Psoas muscle (tissue), 8 donors: ENCODE measurements around the gene ERVMER34-1. TPM values are rescaled to one million over a fixed set of nuclear protein-coding genes. Genes with fewer than 3 reads are reported as not detected.
A peak's percentile ranks its signal among the peaks of the same experiment; 100 is the strongest.

Experiments used
- ATAC-seq, 4 donors: fragments of 200-7000 bp; cut with Tn5 transposase; one replicate each; pipeline ENCODE4 v1.9.1; 2020; ENCODE audit warnings: moderate library complexity in 3 of 4, mild to moderate bottlenecking in 2 of 4
- DNase-seq, 2 donors: peaks; one replicate each; pipeline ENCODE4 v3.0.0-alpha.2; 2020
- H3K27ac ChIP-seq: fragments of 200-600 bp; one replicate; pipeline ENCODE4 v1.8.0; 2022
- H3K27me3 ChIP-seq, 3 donors: fragments of 200-600 bp in 1 of 3; one replicate each; pipeline versions ENCODE4 v1.6.1 to v1.8.0; 2013 to 2022; ENCODE audit warnings: low read length in 2 of 3, mild to moderate bottlenecking in 2 of 3, moderate library complexity in 1 of 3; ENCODE audit not compliant: insufficient read depth in 3 of 3
- H3K36me3 ChIP-seq, 2 donors: fragments of 200-600 bp in 1 of 2; one replicate each; pipeline versions ENCODE4 v1.6.1 to v1.8.0; 2013 to 2022; ENCODE audit warnings: low read depth in 1 of 2, mild to moderate bottlenecking in 1 of 2, moderate library complexity in 1 of 2; ENCODE audit not compliant: insufficient read depth in 1 of 2
- H3K4me1 ChIP-seq: fragments of 200-600 bp; one replicate; pipeline ENCODE4 v1.8.0; 2022
- H3K4me3 ChIP-seq: fragments of 200-600 bp; one replicate; pipeline ENCODE4 v1.8.0; 2022; ENCODE audit warnings: mild to moderate bottlenecking
- H3K9me3 ChIP-seq: fragments of 200-600 bp; one replicate; pipeline ENCODE4 v1.8.0; 2022
- CTCF ChIP-seq: fragments of 200-600 bp; IDR thresholded peaks from one replicate; pipeline ENCODE4 v1.8.0; 2022; ENCODE audit warnings: antibody characterized with exemption
- WGBS, 3 donors: extraction: QIAGEN DNeasy Blood & Tissue Kit; methylation state at CpG; one replicate each; pipeline versions ENCODE4 v1.1.6 to v1.1.7; 2013; 5-methylcytosine and 5-hydroxymethylcytosine counted together
- intact Hi-C, 2 donors: fragments of 100-400 bp; cut with DNase I; formaldehyde crosslinking; loops; one replicate each; pipeline versions ENCODE4 v1.11.0 to v1.14.2; 2022
- polyA plus RNA-seq, 3 donors: library from polyadenylated mRNA; stranded (reverse); fragments of 200-250 nt; gene quantifications; one replicate each; pipeline ENCODE4 v1.2.3, GENCODE V29; 2013
- total RNA-seq, 4 donors: library from RNA; stranded (reverse); fragmentation: NEBNext Ultra II Directional in 2 of 4; extraction: Animal tissue kit (Norgen Biotek cat#: 25700) in 2 of 4; gene quantifications; one replicate each; pipeline versions ENCODE4 v1.2.1 to v1.2.4, GENCODE V29; 2021 to 2023
- donor health status: healthy with polysubstance abuse.
- donor health status: DM: no; HTN: no; CAD: no; lungs with moderate emphysema.
- donor health status: Bipolar disorder and iron deficiency.
- donor health status: healthy.
- donor health status: DM: yes; HTN: yes; CAD: no.
- donor health status: DM: no; HTN: no; CAD: no.
- donor health status: DM: no; HTN: no; CAD: no.
- donor health status: DM: yes; HTN: yes; CAD: no.

ERVMER34-1 gene
- total and polyA plus RNA-seq, 7 donors = 0.03 TPM; not detected in 6

GRCh38 chr4:52728691-52729240 is 22.5 kb downstream of the ERVMER34-1 start:
- 78 to 82% (median 80%) methylated on average over 2 of the region's 2 CpGs for WGBS, 3 donors
- Histone ChIP-seq H3K4me1 (no peaks in the 10 kb centered on the region), H3K36me3 (no peaks in the 10 kb centered on the region), H3K9me3 (no peaks in the 10 kb centered on the region), H3K27ac (no peak overlapping the region), H3K27me3 (no peaks in the 10 kb centered on the region), H3K4me3 (no peak overlapping the region)
- no peak for TF ChIP-seq CTCF
- ATAC-seq (no peak), DNase-seq (no peak)
- intact Hi-C loops = loop anchor here in 1 of 2 donors (10.0 kb wide), 1 partner anchor 256 kb away; no protein-coding TSS in a partner anchor

GRCh38 chr4:52726826-52727580 is 24.2 kb downstream of the ERVMER34-1 start:
- ATAC-seq (no peak), DNase-seq (no peak)
- H3K9me3 ChIP-seq = no peaks in the 10 kb centered on the region
- no peak for TF ChIP-seq CTCF
- no peaks in the 10 kb centered on the region for H3K27me3 ChIP-seq
- no peak overlapping the region for H3K4me3 ChIP-seq
- WGBS, 3 donors = 85 to 91% (median 86%) methylated on average over 3 of the region's 3 CpGs
- H3K27ac ChIP-seq = no peak overlapping the region
- H3K36me3 ChIP-seq = no peaks in the 10 kb centered on the region
- H3K4me1 ChIP-seq = peaks cover 3% of the 10 kb centered on the region
- intact Hi-C loops = loop anchor here in 1 of 2 donors (10.0 kb wide), 1 partner anchor 258 kb away; no protein-coding TSS in a partner anchor

- H3K4me3 ChIP-seq = peak overlapping the region; percentile 84
- ATAC-seq (peak; percentile 98 to 99 (median 98)), DNase-seq (peak; percentile 94)
- peak overlapping the region; percentile 88 for H3K27ac ChIP-seq
- no peaks in the 10 kb centered on the region for H3K27me3 ChIP-seq
- peaks cover 3% of the 10 kb centered on the region for H3K4me1 ChIP-seq
- intact Hi-C loops = loop anchor here in 1 of 2 donors (10.0 kb wide), 1 partner anchor 263 kb away; no protein-coding TSS in a partner anchor
- WGBS, 3 donors = 0% methylated on average over 45 to 56 of the region's 56 CpGs
- peaks cover 0 to 23% of the 10 kb centered on the region in 2 donors for H3K36me3 ChIP-seq
- TF ChIP-seq CTCF = no peak
- H3K9me3 ChIP-seq = no peaks in the 10 kb centered on the region
Observed at GRCh38 chr4:52721968-52722815, 29.0 kb downstream of the ERVMER34-1 start.

GRCh38 chr4:52718123-52718522 is 33.1 kb downstream of the ERVMER34-1 start:
- Histone ChIP-seq H3K9me3 (no peaks in the 10 kb centered on the region), H3K36me3 (peaks cover 5 to 62% of the 10 kb centered on the region in 2 donors), H3K4me3 (no peak overlapping the region), H3K27ac (no peak overlapping the region), H3K4me1 (peaks cover 24% of the 10 kb centered on the region), H3K27me3 (no peaks in the 10 kb centered on the region)
- no peak for ATAC-seq
- DNase-seq = no peak
- 92 to 98% (median 95%) methylated on average over 3 of the region's 3 CpGs for whole genome bisulfite sequencing, 3 donors
- intact Hi-C loops = loop anchor here (10.0 kb wide), 1 partner anchor 147 kb away; the partner anchor contains the start of gene RASL11B (in 2 of the 2)
- no peak for TF ChIP-seq CTCF
